H9 (cell line): Measurements from ENCODE around the gene LUZP2. TPM values are rescaled to one million over a fixed set of nuclear protein-coding genes. Genes with fewer than 3 reads are reported as not detected.

Experiments
- DNase-seq: peaks from one replicate; pipeline ENCODE4 v3.0.0-alpha.2; 2017
- H2AFZ ChIP-seq: one replicate; pipeline ENCODE4 v1.6.1; 2013; ENCODE audit warnings: mild to moderate bottlenecking, low read length, control low read depth, moderate library complexity
- H2AK5ac ChIP-seq: 2 replicates; pipeline ENCODE4 v1.6.1; 2013; ENCODE audit warnings: low read length, control low read depth, mixed read lengths; ENCODE audit not compliant: insufficient read length
- H2BK120ac ChIP-seq: one replicate; pipeline ENCODE4 v1.6.1; 2013; ENCODE audit warnings: low read depth, mild to moderate bottlenecking, low read length, control low read depth, inconsistent platforms; ENCODE audit not compliant: poor library complexity, severe bottlenecking
- H2BK12ac ChIP-seq: 2 replicates; pipeline ENCODE4 v1.6.1; 2013; ENCODE audit warnings: low read length, control low read depth, mixed read lengths, low read depth; ENCODE audit not compliant: insufficient read length
- H2BK15ac ChIP-seq: 2 replicates; pipeline ENCODE4 v1.6.1; 2013; ENCODE audit warnings: low read depth, low read length, control low read depth
- H2BK20ac ChIP-seq: one replicate; pipeline ENCODE4 v1.6.1; 2013; ENCODE audit warnings: low read depth, mild to moderate bottlenecking, low read length, control low read depth, inconsistent platforms; ENCODE audit not compliant: poor library complexity, severe bottlenecking
- H2BK5ac ChIP-seq: 2 replicates; pipeline ENCODE4 v1.6.1; 2013; ENCODE audit warnings: low read length, control low read depth, mixed read lengths; ENCODE audit not compliant: insufficient read length
- H3K14ac ChIP-seq: 2 replicates; pipeline ENCODE4 v1.6.1; 2013; ENCODE audit warnings: low read length, control low read depth; ENCODE audit not compliant: insufficient read depth
- H3K18ac ChIP-seq: 2 replicates; pipeline ENCODE4 v1.6.1; 2013; ENCODE audit warnings: low read depth, mild to moderate bottlenecking, mixed read lengths, low read length, control low read depth; ENCODE audit not compliant: insufficient read length
- H3K23ac ChIP-seq: 2 replicates; pipeline ENCODE4 v1.6.1; 2013; ENCODE audit warnings: low read length, control low read depth, mixed read lengths, low read depth; ENCODE audit not compliant: insufficient read length
- H3K23me2 ChIP-seq: 2 replicates; pipeline ENCODE4 v1.6.1; 2013; ENCODE audit warnings: low read depth, mild to moderate bottlenecking, mixed read lengths, low read length, control low read depth; ENCODE audit not compliant: insufficient read length, poor library complexity, severe bottlenecking
- H3K27ac ChIP-seq: 2 replicates; pipeline ENCODE4 v1.5.1; 2013; ENCODE audit warnings: low read length, control low read depth, mixed read lengths, low read depth; ENCODE audit not compliant: insufficient read length
- H3K27me3 ChIP-seq: 2 replicates; pipeline ENCODE4 v1.6.1; 2013; ENCODE audit warnings: low read length, control low read depth, inconsistent platforms; ENCODE audit not compliant: insufficient read depth
- H3K4ac ChIP-seq: 2 replicates; pipeline ENCODE4 v1.6.1; 2013; ENCODE audit warnings: low read depth, mild to moderate bottlenecking, control low read depth, inconsistent platforms, low read length, moderate library complexity
- H3K4me1 ChIP-seq: 2 replicates; pipeline ENCODE4 v1.6.1; 2013; ENCODE audit warnings: low read length, control low read depth, inconsistent platforms; ENCODE audit not compliant: insufficient read depth
- H3K4me2 ChIP-seq: 2 replicates; pipeline ENCODE4 v1.6.1; 2013; ENCODE audit warnings: low read length, control low read depth, mixed read lengths; ENCODE audit not compliant: insufficient read length, insufficient read depth
- H3K56ac ChIP-seq: 2 replicates; pipeline ENCODE4 v1.6.1; 2013; ENCODE audit warnings: low read depth, mild to moderate bottlenecking, mixed read lengths, low read length, control low read depth; ENCODE audit not compliant: insufficient read length
- H3K79me1 ChIP-seq: 2 replicates; pipeline ENCODE4 v1.6.1; 2013; ENCODE audit warnings: low read depth, mild to moderate bottlenecking, moderate library complexity, low read length, control low read depth, inconsistent platforms; ENCODE audit not compliant: insufficient read depth, poor library complexity, severe bottlenecking
- H3K79me2 ChIP-seq: 2 replicates; pipeline ENCODE4 v1.6.1; 2013; ENCODE audit warnings: low read length, control low read depth, inconsistent platforms; ENCODE audit not compliant: insufficient read depth
- H3K9ac ChIP-seq: 2 replicates; pipeline ENCODE4 v1.6.1; 2013; ENCODE audit warnings: low read length, control low read depth, mixed read lengths; ENCODE audit not compliant: insufficient read length; ENCODE audit errors: extremely low read depth
- H3K9me3 ChIP-seq: one replicate; pipeline ENCODE4 v1.6.1; 2013; ENCODE audit warnings: low read depth, low read length, inconsistent platforms; ENCODE audit not compliant: control insufficient read depth
- H3T11ph ChIP-seq: one replicate; pipeline ENCODE4 v1.6.1; 2013; ENCODE audit warnings: mild to moderate bottlenecking, low read length, control low read depth, inconsistent platforms
- H4K20me1 ChIP-seq: one replicate; pipeline ENCODE4 v1.6.1; 2013; ENCODE audit not compliant: control insufficient read depth, insufficient read length, insufficient read depth
- H4K5ac ChIP-seq: 2 replicates; pipeline ENCODE4 v1.6.1; 2013; ENCODE audit warnings: low read depth, mild to moderate bottlenecking, mixed read lengths, low read length, control low read depth; ENCODE audit not compliant: insufficient read length
- H4K8ac ChIP-seq: replicated peaks from 2 replicates; pipeline ENCODE4 v1.6.1; 2013; ENCODE audit warnings: low read length, control low read depth, mixed read lengths, low read depth; ENCODE audit not compliant: insufficient read length
- H4K91ac ChIP-seq: 2 replicates; pipeline ENCODE4 v1.6.1; 2013; ENCODE audit warnings: low read depth, mild to moderate bottlenecking, moderate library complexity, mixed read lengths, low read length, control low read depth; ENCODE audit not compliant: insufficient read length
- H3K27ac Mint-ChIP-seq, 3 experiments: 2 replicates in 2 of 3; 3 replicates in 1 of 3; pipeline ENCODE4 v1.8.0; 2020 to 2021; ENCODE audit warnings: mixed read lengths in 3 of 3, mild to moderate bottlenecking in 1 of 3, moderate library complexity in 1 of 3
- H3K27me3 Mint-ChIP-seq: 2 replicates; pipeline ENCODE4 v1.8.0; 2021; ENCODE audit warnings: low read depth, mild to moderate bottlenecking, moderate library complexity, mixed read lengths
- H3K36me3 Mint-ChIP-seq, 3 experiments: 2 replicates in 2 of 3; 3 replicates in 1 of 3; pipeline ENCODE4 v1.8.0; 2020 to 2021; ENCODE audit warnings: low read depth in 3 of 3, mixed read lengths in 3 of 3; ENCODE audit not compliant: insufficient read depth in 1 of 3
- H3K4me1 Mint-ChIP-seq, 2 experiments: 2 replicates each; pipeline ENCODE4 v1.8.0; 2020; ENCODE audit warnings: mixed read lengths in 2 of 2
- H3K4me3 Mint-ChIP-seq, 2 experiments: 2 replicates in 1 of 2; 3 replicates in 1 of 2; pipeline ENCODE4 v1.8.0; 2020 to 2021; ENCODE audit warnings: mild to moderate bottlenecking in 2 of 2, mixed read lengths in 2 of 2, moderate library complexity in 1 of 2
- H3K9me3 Mint-ChIP-seq, 2 experiments: 2 replicates in 1 of 2; 3 replicates in 1 of 2; pipeline ENCODE4 v1.8.0; 2020; ENCODE audit warnings: mild to moderate bottlenecking in 2 of 2, mixed read lengths in 2 of 2, moderate library complexity in 1 of 2
- CTCF ChIP-seq: fragments of 200-600 bp; sonication (generic); conservative IDR thresholded peaks from 3 replicates; pipeline ENCODE4 v1.8.0; 2021; ENCODE audit warnings: antibody characterized with exemption, mild to moderate bottlenecking
- WGBS: extraction: QIAGEN DNeasy Blood & Tissue Kit; methylation state at CpG from one replicate; pipeline ENCODE4 v1.1.7; 2013; ENCODE audit warnings: missing lambda C conversion rate, low lambda C conversion rate, mixed read lengths; ENCODE audit not compliant: insufficient read length; ENCODE audit errors: extremely low coverage; 5-methylcytosine and 5-hydroxymethylcytosine counted together
- total RNA-seq: library from RNA; stranded (reverse); gene quantifications from 2 replicates; pipeline ENCODE4 v1.2.1, GENCODE V29; 2021

Gene LUZP2
- total RNA-seq, 1 experiment from 2014 or later = 25.4 TPM

GRCh38 chr11:24575392-24575791 is 78.5 kb downstream of the LUZP2 start:
- Histone ChIP-seq H3K14ac (no peak overlapping the region), H3K79me1 (no peaks in the 10 kb centered on the region), H3K27ac (no peak overlapping the region), H3K18ac (no peak overlapping the region), H3K9me3 (no peaks in the 10 kb centered on the region), H3K56ac (no peak overlapping the region), H3K23ac (no peak overlapping the region), H2BK120ac (no peak overlapping the region), H2BK5ac (no peak overlapping the region), H3K4ac (no peak overlapping the region), H3K23me2 (no peaks in the 10 kb centered on the region), H4K5ac (no peak overlapping the region), H4K20me1 (no peaks in the 10 kb centered on the region), H3K79me2 (no peaks in the 10 kb centered on the region), H2BK15ac (no peak overlapping the region), H3K27me3 (no peaks in the 10 kb centered on the region), H2BK20ac (no peak overlapping the region), H3K4me2 (no peak overlapping the region), H4K8ac (no peak overlapping the region), H3K4me1 (no peaks in the 10 kb centered on the region), H4K91ac (no peak overlapping the region), H3K9ac (no peak overlapping the region), H2AFZ (no peak overlapping the region), H3T11ph (no peak overlapping the region), H2AK5ac (no peak overlapping the region), H2BK12ac (no peak overlapping the region)
- no peaks in the 10 kb centered on the region for H3K27me3 Mint-ChIP-seq
- peaks cover 5% of the 10 kb centered on the region in 2 experiments for H3K4me1 Mint-ChIP-seq
- no CpG with 5 or more reads among the region's 2 CpGs for WGBS
- DNase-seq = no peak
- peak overlapping the region in 1 of 3 experiments; percentile 31; a peak in 1 of 7 replicates for H3K27ac Mint-ChIP-seq
- H3K36me3 Mint-ChIP-seq = no peaks in the 10 kb centered on the region
- TF ChIP-seq CTCF = no peak
- no peak overlapping the region for H3K4me3 Mint-ChIP-seq
- no peaks in the 10 kb centered on the region for H3K9me3 Mint-ChIP-seq
